ENCODE data around the gene GINS1. TPM values are rescaled to one million over a fixed set of nuclear protein-coding genes. Genes with fewer than 3 reads are reported as not detected.

Gene GINS1
- total and polyA plus RNA-seq, 2 of the 8 experiments (the other 6 are each of a cell fraction or from before 2014, with no cell fraction given) = 44.7 to 68.4 TPM

- no peak for DNase-seq (ENCODE audit: low read depth in 1 of 2, low spot score in 2 of 2)
- TF ChIP-seq FOSL1 (IDR thresholded peaks at IDR 0.05; ENCODE audit: insufficient read depth, low read depth, low read length) = no peak
- TF ChIP-seq SP1 (IDR thresholded peaks at IDR 0.05; ENCODE audit: low read depth, low read length) = no peak
- no peak for TF ChIP-seq ATF2 (IDR thresholded peaks at IDR 0.05; ENCODE audit: low read length)
- no peak for TF ChIP-seq SUZ12 (IDR thresholded peaks at IDR 0.05; ENCODE audit: low read length)
- TF ChIP-seq SIX5 (IDR thresholded peaks at IDR 0.05; ENCODE audit: low read depth, low read length) = no peak
- TF ChIP-seq HDAC2 (IDR thresholded peaks at IDR 0.05; ENCODE audit: borderline replicate concordance in 1 of 2, low read depth in 2 of 2, low read length in 2 of 2) = no peak
- no peak for TF ChIP-seq KDM4A (IDR thresholded peaks at IDR 0.05; ENCODE audit: low read depth, low read length, severe bottlenecking)
- TF ChIP-seq SP2 (IDR thresholded peaks at IDR 0.05; ENCODE audit: low read length) = no peak
- TF ChIP-seq BCL11A (IDR thresholded peaks at IDR 0.05; ENCODE audit: low read depth in 2 of 2, low read length in 2 of 2) = no peak
- TF ChIP-seq TEAD4 (IDR thresholded peaks at IDR 0.05; ENCODE audit: low read depth, low read length) = no peak
- no peak for TF ChIP-seq RAD21 (IDR thresholded peaks at IDR 0.05 in 1 of 2, conservative IDR thresholded peaks at IDR 0.05 in 1 of 2; ENCODE audit: low read depth in 2 of 2, low read length in 2 of 2)
- TF ChIP-seq ZNF274 (IDR thresholded peaks at IDR 0.05; ENCODE audit: borderline replicate concordance, extremely low read depth, low read length) = no peak
- no peak for TF ChIP-seq MAFK (IDR thresholded peaks at IDR 0.05; ENCODE audit: low read depth, low read length)
Measured at GRCh38 chr20:25467441-25467840, 60.0 kb downstream of the GINS1 start.

More at GRCh38 chr20:25467441-25467840, 60.0 kb downstream of the GINS1 start:
- no peaks in the 10 kb centered on the region; a peak in 2 of 7 replicates for H3K4me1 ChIP-seq (replicated peaks in 1 of 4; ENCODE audit: control insufficient read depth in 3 of 4, insufficient read depth in 4 of 4, low read length in 3 of 4)
- H3K4ac ChIP-seq (replicated peaks; ENCODE audit: insufficient read length, low read depth, low read length) = no peak overlapping the region
- H3K79me2 ChIP-seq (ENCODE audit: control insufficient read depth in 1 of 2, insufficient read depth in 2 of 2, low read length in 2 of 2) = no peaks in the 10 kb centered on the region
- H3K9me3 ChIP-seq (ENCODE audit: insufficient read depth in 2 of 2, low read depth in 1 of 2, low read length in 1 of 2) = no peaks in the 10 kb centered on the region
- FAIRE-seq = no peak
- no peak overlapping the region for H2BK5ac ChIP-seq (ENCODE audit: low read depth, low read length)
- H2AK5ac ChIP-seq (ENCODE audit: low read depth, low read length) = no peak overlapping the region
- no peak overlapping the region for H3K4me3 ChIP-seq (ENCODE audit: extremely low read depth in 1 of 4, insufficient read depth in 2 of 4, low read depth in 3 of 4, low read length in 4 of 4)
- no peak overlapping the region for H3K4me2 ChIP-seq (ENCODE audit: insufficient read depth in 1 of 2, low read depth in 2 of 2, low read length in 2 of 2)
- no peak overlapping the region for H3K18ac ChIP-seq (ENCODE audit: extremely low read depth, low read length)
- WGBS, 2 experiments (ENCODE audit: extremely low coverage in 1 of 2, insufficient coverage in 1 of 2, insufficient read length in 1 of 2, insufficient replicate concordance in 2 of 2, low coverage in 1 of 2, low lambda C conversion rate in 2 of 2, missing lambda C conversion rate in 1 of 2) = 92% methylated on average over 8 of the region's 8 CpGs; no CpG with 5 or more reads in 1 of the 2 experiments
- CTCF ChIA-PET (ENCODE audit: partially characterized antibody) = no interaction called here
- no peak overlapping the region for H4K91ac ChIP-seq (replicated peaks; ENCODE audit: insufficient read length, low read length)
- H3K14ac ChIP-seq (ENCODE audit: insufficient read length) = no peak overlapping the region
- H3K36me3 ChIP-seq (ENCODE audit: control insufficient read depth in 2 of 4, insufficient read depth in 4 of 4, low read length in 3 of 4) = peaks cover 0 to 24% (median 10%) of the 10 kb centered on the region in 4 experiments; a peak in 5 of 8 replicates
- no peaks in the 10 kb centered on the region for H3K23me2 ChIP-seq (ENCODE audit: low read depth, low read length)
- H3K9ac ChIP-seq (replicated peaks in 1 of 4; ENCODE audit: extremely low read depth in 1 of 4, low read depth in 3 of 4, low read length in 3 of 4) = no peak overlapping the region
- no peaks in the 10 kb centered on the region for H3K27me3 ChIP-seq (replicated peaks in 1 of 4; ENCODE audit: control insufficient read depth in 3 of 4, extremely low read depth in 1 of 4, insufficient read depth in 3 of 4, low read length in 3 of 4)
- H3K79me1 ChIP-seq (ENCODE audit: low read depth, low read length) = no peaks in the 10 kb centered on the region
- no peak overlapping the region for H2BK15ac ChIP-seq (ENCODE audit: low read length)
- H4K8ac ChIP-seq (ENCODE audit: extremely low read depth, insufficient read depth, low read length) = no peak overlapping the region
- POLR2A ChIA-PET (ENCODE audit: partially characterized antibody) = no interaction called here
- no peak overlapping the region for H3K27ac ChIP-seq (ENCODE audit: low read depth, low read length)
- H2AFZ ChIP-seq (ENCODE audit: low read length) = no peak overlapping the region
- H2BK12ac ChIP-seq (ENCODE audit: low read depth, low read length) = no peak overlapping the region
- H4K20me1 ChIP-seq (replicated peaks in 1 of 2; ENCODE audit: control insufficient read depth in 1 of 2, insufficient read depth in 2 of 2, low read length in 2 of 2) = peaks cover 0 to 3% of the 10 kb centered on the region in 2 experiments
- no peak overlapping the region for H4K5ac ChIP-seq (ENCODE audit: insufficient read length, low read depth, low read length)
- no peak overlapping the region for H3K23ac ChIP-seq (ENCODE audit: insufficient read length)
- no peak overlapping the region for H2BK20ac ChIP-seq (ENCODE audit: low read length)
- H2BK120ac ChIP-seq (replicated peaks; ENCODE audit: low read depth, low read length) = no peak overlapping the region
- no peak overlapping the region for H3K56ac ChIP-seq (replicated peaks; ENCODE audit: insufficient read length, low read depth, low read length)

All from H1 (cell line).